Measurements from ENCODE around the gene DNAAF5. TPM values are rescaled to one million over a fixed set of nuclear protein-coding genes. Genes with fewer than 3 reads are reported as not detected.

Gene DNAAF5
- total RNA-seq, 3 donors from 2014 or later, result 14.1 to 29.8 (median 23.6) TPM

- peak in 1 of 2 donors; percentile 33 for DNase-seq (ENCODE audit: low spot score in 2 of 2)
- H3K36me3 ChIP-seq, result no peaks in the 10 kb centered on the region
- H3K4me3 ChIP-seq, result peak overlapping the region; percentile 78 to 97 (median 96)
- H3K27ac ChIP-seq, result peak overlapping the region; percentile 33 to 77
- peaks cover 4 to 8% of the 10 kb centered on the region in 2 donors for H3K4me1 ChIP-seq
- no peaks in the 10 kb centered on the region for H3K27me3 ChIP-seq
- no peaks in the 10 kb centered on the region for H3K9me3 ChIP-seq
- TF ChIP-seq POLR2A (IDR thresholded peaks at IDR 0.05) (no peak), POLR2AphosphoS5 (IDR thresholded peaks at IDR 0.05) (no peak)
- TF ChIP-seq, protein P1, sequence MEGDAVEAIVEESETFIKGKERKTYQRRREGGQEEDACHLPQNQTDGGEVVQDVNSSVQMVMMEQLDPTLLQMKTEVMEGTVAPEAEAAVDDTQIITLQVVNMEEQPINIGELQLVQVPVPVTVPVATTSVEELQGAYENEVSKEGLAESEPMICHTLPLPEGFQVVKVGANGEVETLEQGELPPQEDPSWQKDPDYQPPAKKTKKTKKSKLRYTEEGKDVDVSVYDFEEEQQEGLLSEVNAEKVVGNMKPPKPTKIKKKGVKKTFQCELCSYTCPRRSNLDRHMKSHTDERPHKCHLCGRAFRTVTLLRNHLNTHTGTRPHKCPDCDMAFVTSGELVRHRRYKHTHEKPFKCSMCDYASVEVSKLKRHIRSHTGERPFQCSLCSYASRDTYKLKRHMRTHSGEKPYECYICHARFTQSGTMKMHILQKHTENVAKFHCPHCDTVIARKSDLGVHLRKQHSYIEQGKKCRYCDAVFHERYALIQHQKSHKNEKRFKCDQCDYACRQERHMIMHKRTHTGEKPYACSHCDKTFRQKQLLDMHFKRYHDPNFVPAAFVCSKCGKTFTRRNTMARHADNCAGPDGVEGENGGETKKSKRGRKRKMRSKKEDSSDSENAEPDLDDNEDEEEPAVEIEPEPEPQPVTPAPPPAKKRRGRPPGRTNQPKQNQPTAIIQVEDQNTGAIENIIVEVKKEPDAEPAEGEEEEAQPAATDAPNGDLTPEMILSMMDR (IDR thresholded peaks at IDR 0.05), result no peak
- intact Hi-C loops (cut with DNase I; ENCODE audit: low total_unique reads), result loop anchor here (2.0 kb wide), 1 partner anchor 36 kb away; no protein-coding TSS in a partner anchor
Observed at GRCh38 chr7:726854-727103, 280 bp downstream of the DNAAF5 start.

- Histone ChIP-seq H3K9me3 (no peaks in the 10 kb centered on the region), H3K27me3 (no peaks in the 10 kb centered on the region), H3K4me1 (peaks cover 4 to 8% of the 10 kb centered on the region in 2 donors), H3K36me3 (no peaks in the 10 kb centered on the region), H3K4me3 (peak within 1 kb of the TSS; percentile 78 to 97 (median 96)), H3K27ac (peak within 1 kb of the TSS; percentile 33 to 77)
- peak in 1 of 2 donors; percentile 41 for DNase-seq (ENCODE audit: low spot score in 2 of 2)
- TF ChIP-seq, protein P1 (IDR thresholded peaks at IDR 0.05), result no peak
- no peak for TF ChIP-seq POLR2A (IDR thresholded peaks at IDR 0.05)
- TF ChIP-seq POLR2AphosphoS5 (IDR thresholded peaks at IDR 0.05), result no peak
- intact Hi-C loops (cut with DNase I; ENCODE audit: low total_unique reads), result loop anchor here (2.0 kb wide), 1 partner anchor 36 kb away; no protein-coding TSS in a partner anchor
Observed at GRCh38 chr7:727104-727805, 756 bp downstream of the DNAAF5 start, which contains the start of gene PRKAR1B. Gene PRKAR1B (minus strand): TSS chr7:727281. CDS start chr7:711505, 15,776 bp downstream.

- intact Hi-C loops (cut with DNase I; ENCODE audit: low total_unique reads), result loop anchor here (2.0 kb wide), 1 partner anchor 37 kb away; no protein-coding TSS in a partner anchor
- no peak for TF ChIP-seq POLR2A (IDR thresholded peaks at IDR 0.05)
- TF ChIP-seq, protein P1 (IDR thresholded peaks at IDR 0.05), result no peak
- TF ChIP-seq POLR2AphosphoS5 (IDR thresholded peaks at IDR 0.05), result no peak
Observed at GRCh38 chr7:727806-728460, 1.4 kb downstream of the DNAAF5 start.

GRCh38 chr7:728602-729001 is 2.1 kb downstream of the DNAAF5 start:
- intact Hi-C loops (cut with DNase I; ENCODE audit: low total_unique reads), result no loop called here
- H3K27me3 ChIP-seq, result no peaks in the 10 kb centered on the region
- peak overlapping the region in 1 of 3 donors; percentile 97 for H3K4me3 ChIP-seq
- peak in 1 of 2 donors; percentile 46 for DNase-seq (ENCODE audit: low spot score in 2 of 2)
- peaks cover 4 to 8% of the 10 kb centered on the region in 2 donors for H3K4me1 ChIP-seq
- no peaks in the 10 kb centered on the region for H3K9me3 ChIP-seq
- no peaks in the 10 kb centered on the region for H3K36me3 ChIP-seq
- H3K27ac ChIP-seq, result no peak overlapping the region
- TF ChIP-seq POLR2AphosphoS5 (IDR thresholded peaks at IDR 0.05) (no peak), POLR2A (IDR thresholded peaks at IDR 0.05) (no peak)
- TF ChIP-seq, protein P1 (IDR thresholded peaks at IDR 0.05), result no peak

More at GRCh38 chr7:727806-728460, 1.4 kb downstream of the DNAAF5 start:
- H3K4me1 ChIP-seq, result peaks cover 4 to 8% of the 10 kb centered on the region in 2 donors
- peak overlapping the region; percentile 78 to 97 (median 96) for H3K4me3 ChIP-seq
- DNase-seq (ENCODE audit: low spot score in 2 of 2), result peak in 1 of 2 donors; percentile 24
- H3K27me3 ChIP-seq, result no peaks in the 10 kb centered on the region
- no peak overlapping the region for H3K27ac ChIP-seq
- no peaks in the 10 kb centered on the region for H3K36me3 ChIP-seq
- no peaks in the 10 kb centered on the region for H3K9me3 ChIP-seq
